HL-60 (cell line): ENCODE data around the gene TBC1D5.

Experiments used
- GABPA ChIP-seq: IDR thresholded peaks from 2 replicates; pipeline ENCODE4 v1.6.1; 2012; ENCODE audit warnings: low read depth
- POLR2AphosphoS5 ChIP-seq: IDR thresholded peaks from 2 replicates; pipeline ENCODE4 v1.6.1; 2012; ENCODE audit warnings: low read depth
- SPI1 ChIP-seq: IDR thresholded peaks from 2 replicates; pipeline ENCODE4 v1.6.1; 2012; ENCODE audit warnings: low read depth, mild to moderate bottlenecking, borderline replicate concordance
- TF ChIP-seq, protein P1 (sequence below): IDR thresholded peaks from 2 replicates; pipeline ENCODE4 v1.6.1; 2012; ENCODE audit warnings: low read depth; ENCODE audit not compliant: insufficient replicate concordance
- TF ChIP-seq, protein P2 (sequence below): IDR thresholded peaks from one replicate; pipeline ENCODE4 v1.5.1; 2011; ENCODE audit warnings: low read length, control low read depth, inconsistent platforms; ENCODE audit not compliant: insufficient read depth

DNA sequence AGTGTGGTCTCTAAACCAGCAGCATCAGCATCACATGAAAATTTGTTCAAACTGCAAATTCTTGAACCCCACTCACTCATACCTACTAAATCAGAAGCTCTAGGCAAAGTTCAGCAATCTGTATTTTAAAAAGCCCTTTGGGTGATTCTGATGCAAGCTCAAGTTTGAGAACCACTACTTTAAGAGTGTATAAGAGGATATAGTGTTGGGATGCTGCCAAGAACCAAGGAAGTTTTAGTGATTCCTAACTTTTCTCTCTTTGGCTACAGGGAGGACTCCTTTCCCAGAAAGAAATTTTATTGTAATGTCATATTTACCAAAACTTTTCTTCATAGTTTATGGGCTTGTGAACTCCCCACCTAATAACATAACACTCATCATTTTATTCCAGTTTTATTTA is 422.2 kb downstream of the TBC1D5 start:
- TF ChIP-seq, protein P1, sequence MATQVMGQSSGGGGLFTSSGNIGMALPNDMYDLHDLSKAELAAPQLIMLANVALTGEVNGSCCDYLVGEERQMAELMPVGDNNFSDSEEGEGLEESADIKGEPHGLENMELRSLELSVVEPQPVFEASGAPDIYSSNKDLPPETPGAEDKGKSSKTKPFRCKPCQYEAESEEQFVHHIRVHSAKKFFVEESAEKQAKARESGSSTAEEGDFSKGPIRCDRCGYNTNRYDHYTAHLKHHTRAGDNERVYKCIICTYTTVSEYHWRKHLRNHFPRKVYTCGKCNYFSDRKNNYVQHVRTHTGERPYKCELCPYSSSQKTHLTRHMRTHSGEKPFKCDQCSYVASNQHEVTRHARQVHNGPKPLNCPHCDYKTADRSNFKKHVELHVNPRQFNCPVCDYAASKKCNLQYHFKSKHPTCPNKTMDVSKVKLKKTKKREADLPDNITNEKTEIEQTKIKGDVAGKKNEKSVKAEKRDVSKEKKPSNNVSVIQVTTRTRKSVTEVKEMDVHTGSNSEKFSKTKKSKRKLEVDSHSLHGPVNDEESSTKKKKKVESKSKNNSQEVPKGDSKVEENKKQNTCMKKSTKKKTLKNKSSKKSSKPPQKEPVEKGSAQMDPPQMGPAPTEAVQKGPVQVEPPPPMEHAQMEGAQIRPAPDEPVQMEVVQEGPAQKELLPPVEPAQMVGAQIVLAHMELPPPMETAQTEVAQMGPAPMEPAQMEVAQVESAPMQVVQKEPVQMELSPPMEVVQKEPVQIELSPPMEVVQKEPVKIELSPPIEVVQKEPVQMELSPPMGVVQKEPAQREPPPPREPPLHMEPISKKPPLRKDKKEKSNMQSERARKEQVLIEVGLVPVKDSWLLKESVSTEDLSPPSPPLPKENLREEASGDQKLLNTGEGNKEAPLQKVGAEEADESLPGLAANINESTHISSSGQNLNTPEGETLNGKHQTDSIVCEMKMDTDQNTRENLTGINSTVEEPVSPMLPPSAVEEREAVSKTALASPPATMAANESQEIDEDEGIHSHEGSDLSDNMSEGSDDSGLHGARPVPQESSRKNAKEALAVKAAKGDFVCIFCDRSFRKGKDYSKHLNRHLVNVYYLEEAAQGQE, result no peak
- TF ChIP-seq, protein P2, sequence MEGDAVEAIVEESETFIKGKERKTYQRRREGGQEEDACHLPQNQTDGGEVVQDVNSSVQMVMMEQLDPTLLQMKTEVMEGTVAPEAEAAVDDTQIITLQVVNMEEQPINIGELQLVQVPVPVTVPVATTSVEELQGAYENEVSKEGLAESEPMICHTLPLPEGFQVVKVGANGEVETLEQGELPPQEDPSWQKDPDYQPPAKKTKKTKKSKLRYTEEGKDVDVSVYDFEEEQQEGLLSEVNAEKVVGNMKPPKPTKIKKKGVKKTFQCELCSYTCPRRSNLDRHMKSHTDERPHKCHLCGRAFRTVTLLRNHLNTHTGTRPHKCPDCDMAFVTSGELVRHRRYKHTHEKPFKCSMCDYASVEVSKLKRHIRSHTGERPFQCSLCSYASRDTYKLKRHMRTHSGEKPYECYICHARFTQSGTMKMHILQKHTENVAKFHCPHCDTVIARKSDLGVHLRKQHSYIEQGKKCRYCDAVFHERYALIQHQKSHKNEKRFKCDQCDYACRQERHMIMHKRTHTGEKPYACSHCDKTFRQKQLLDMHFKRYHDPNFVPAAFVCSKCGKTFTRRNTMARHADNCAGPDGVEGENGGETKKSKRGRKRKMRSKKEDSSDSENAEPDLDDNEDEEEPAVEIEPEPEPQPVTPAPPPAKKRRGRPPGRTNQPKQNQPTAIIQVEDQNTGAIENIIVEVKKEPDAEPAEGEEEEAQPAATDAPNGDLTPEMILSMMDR, result no peak
- TF ChIP-seq POLR2AphosphoS5 (no peak), GABPA (no peak), SPI1 (no peak)
